Fibroblast of peridontal ligament (primary cell): ENCODE data around the gene EIF3L.

ENCODE experiments used
- DNase-seq: peaks from one replicate; pipeline ENCODE4 v3.0.0-alpha.2; 2010; ENCODE audit errors: extremely low read depth

The EIF3L gene

DNA sequence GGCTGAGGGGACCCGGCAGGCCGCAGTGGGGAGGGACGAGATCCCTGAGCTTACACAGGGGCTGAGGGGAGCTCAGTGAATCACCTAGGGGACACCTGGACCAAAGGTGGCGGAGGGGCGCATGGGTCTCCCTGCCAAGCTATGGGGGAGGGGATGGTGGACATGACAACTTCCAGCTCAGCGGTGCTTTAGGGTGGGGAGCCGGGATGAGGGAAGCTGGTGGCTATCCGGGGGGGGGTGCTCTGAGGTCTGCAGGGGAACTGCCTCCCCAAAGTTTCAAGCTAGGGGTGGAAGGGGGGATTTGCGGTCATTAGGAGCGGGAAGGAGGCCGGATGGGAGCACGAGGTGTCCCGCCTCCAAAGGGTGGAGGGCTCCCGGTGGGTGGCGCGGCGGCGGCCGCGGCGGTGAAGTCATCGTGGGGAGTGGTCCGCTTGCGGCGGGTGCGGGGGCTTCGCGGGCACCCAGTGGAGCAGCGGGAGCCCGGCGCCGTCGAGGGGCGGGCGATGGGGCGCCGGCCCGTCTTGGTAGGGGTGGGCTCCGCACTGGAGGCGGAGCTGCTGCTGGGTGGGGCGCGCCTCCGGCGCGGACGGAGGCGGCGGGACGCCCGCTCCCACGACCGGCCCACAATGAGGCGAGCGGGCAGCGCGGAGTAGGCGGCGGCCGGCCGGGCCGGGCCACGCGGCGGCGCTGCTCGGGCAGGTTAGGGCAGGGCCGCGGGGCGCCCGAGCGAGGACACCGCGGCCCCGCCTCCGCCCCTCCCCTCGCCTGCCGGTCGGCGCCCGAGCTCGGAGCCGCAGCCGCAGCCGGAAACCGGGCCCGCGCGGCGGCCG, 56.5 kb downstream of the EIF3L start, which contains the start of gene MICALL1:
Gene MICALL1, plus strand, starts transcription at position 764 of the 830 bp plus-strand sequence. CDS start 126 bp downstream, outside the sequence.
- DNase-seq, result peak; percentile 46

DNA sequence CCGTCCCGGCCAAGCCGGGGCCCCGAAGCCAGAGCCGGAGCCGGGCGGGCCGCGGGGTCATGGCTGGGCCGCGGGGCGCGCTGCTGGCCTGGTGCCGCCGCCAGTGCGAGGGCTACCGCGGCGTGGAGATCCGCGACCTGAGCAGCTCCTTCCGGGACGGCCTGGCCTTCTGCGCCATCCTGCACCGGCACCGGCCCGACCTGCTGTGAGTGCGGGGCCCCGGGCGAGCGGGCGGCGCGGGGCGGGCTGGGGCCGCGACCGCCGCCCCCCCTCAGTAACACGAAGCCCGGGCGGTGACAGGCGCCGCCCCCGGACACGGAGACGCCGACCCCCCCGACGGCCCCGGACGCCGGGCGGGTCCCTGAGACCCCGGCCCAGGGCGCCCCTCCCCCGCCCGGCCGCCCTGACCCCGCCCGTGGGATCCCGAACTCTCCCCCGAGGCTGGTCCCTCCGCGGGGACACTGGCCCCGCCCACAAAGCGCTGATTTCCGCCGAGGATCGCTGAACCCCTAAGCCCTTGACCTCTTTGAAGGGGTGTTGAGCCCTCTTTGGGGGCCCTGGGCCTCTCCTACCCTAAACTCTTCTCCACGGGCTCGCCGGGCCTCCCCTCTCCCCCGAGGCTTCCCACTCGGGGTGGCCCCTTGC, 57.3 kb downstream of the EIF3L start:
- DNase-seq, result no peak

DNA sequence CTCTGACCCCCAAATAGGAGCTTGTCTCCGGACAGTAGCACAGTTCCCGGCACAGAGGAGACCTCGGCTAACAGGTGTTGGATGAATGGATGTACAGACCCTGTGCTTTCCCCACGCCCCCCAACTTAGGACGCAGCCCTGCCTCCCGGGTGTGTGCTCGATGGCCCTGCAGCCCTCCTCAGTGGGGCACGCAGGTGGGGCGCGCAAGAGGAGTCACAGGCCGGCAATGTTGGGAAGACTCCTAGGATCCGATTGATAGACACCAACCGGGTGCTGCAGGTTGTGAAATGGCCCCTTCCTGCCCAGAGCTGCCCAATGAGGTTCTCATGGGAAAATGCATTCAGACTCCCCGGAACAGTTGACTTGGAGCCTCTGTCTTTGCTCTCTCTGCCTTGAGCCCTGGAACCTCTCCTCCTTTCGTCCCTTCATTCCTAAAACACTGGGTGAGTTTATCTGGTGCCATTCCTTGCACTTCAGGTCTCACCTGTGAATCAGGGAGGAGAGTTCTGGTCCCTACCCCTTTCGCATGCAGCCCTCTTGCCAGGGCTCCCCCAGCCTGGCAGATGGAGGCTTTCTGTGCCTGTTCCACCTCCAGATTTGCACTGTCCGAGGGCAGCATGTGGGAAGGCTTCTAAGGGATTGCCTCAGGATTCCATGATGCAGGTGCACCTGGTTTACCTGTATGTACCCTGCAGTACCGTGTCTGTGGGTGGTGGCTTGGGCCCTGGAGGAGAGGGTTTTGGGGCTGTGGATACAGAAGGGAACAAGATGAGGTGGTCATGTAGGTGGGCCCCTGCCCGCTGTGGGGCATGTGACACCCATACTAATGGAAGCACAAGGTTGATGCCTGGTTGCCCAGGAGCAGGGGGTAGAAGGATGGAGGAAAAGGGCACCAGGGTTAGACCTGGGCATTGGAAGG, 58.1 kb downstream of the EIF3L start:
- no peak for DNase-seq

- DNase-seq, result peak; percentile 49
Observed at GRCh38 chr22:37909766-37910165, 60.5 kb downstream of the EIF3L start.

DNA sequence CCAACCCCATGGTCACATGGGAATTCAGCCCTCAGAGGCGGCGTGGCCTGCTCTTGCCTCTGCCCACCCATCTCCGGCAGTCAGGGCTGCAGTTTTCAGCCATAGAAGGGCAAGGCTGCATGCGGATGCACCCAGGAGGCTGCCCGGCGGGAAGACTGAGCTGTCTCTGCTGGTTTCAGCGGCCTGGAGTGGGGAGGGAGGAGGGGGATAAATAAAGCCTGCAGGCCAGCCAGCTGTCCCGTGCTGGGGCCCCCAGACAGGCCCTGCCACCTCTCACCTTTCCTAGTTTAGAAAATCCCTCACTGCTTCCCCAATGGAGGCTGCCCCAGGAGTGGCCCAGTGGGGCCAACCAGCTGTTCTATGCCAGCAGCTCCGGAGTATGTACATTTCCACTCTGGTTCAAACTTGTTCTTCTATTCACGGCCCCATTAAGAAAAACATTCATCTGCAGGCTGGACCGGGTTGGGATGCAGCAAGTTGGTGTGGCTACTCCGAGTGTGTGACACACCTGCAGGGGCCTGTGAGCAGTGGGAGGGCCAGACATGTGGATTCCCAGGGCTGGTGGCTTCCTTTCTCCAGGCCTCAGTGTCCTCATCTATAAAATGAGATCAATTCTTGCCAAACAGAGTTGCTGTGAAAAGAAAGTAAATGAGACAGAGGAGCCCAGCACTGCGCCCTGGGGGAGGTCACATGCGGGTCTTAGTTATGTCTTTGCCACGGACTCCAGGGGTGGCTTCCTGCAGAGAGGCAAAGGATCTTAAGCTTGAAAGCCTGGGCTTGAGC, 61.9 kb downstream of the EIF3L start:
- DNase-seq, result no peak

DNA sequence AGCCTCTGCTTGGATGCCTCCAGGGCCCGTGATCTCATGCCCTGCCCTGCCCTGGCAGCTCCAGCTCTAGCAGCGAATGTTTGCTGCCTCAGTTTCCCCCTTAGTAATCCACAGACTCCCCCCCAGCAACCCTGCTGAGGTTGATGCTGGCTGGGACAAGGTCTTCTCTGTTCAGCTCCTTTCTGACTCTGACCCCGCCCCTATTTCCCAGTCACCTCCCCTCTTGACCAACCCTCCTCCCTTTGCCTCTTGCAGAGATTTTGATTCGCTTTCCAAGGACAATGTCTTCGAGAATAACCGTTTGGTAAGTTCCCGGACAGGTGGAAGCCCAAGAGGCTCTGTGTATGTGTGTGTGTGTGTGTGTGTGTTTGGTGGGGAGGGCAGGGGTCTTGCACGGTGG, 62.5 kb downstream of the EIF3L start:
- DNase-seq, result no peak

GRCh38 chr22:37912171-37912570, 63.0 kb downstream of the EIF3L start:
- DNase-seq, result no peak

GRCh38 chr22:37913233-37913721, 64.1 kb downstream of the EIF3L start:
- no peak for DNase-seq

GRCh38 chr22:37916311-37916710, 67.1 kb downstream of the EIF3L start:
- DNase-seq, result no peak

DNA sequence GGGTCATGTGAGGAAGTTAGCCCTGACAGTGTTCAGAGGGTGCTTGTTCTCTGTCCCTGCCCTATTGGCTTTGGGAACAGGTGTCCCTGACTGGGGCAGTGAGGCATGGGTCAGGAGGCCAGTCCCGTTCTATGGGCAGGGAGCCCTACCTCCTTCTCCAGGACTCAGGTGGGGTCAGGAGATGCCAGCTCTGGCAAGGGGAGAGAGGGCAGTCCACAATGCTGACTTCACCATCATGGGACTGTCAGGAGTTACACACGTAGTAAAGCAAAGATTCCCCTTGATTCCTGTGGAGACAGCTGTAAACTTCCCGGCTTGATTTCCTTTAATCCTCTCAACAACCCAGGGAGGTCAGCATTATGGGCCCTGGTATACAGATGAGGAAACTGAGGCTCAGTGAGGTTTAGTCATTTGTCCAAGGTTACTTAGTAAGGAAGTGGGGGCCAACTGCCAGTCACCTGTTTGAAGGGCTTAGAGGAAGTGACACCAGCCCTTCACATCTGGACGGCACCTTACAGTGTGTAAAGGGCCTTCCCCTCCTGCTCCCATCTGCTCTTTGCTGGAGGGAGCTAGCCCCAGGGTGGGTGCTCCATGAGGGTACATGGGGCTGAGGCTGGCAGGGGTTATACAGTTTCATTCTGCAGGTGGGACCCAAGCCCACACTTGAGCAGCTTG, 68.8 kb downstream of the EIF3L start:
- no peak for DNase-seq

GRCh38 chr22:37918580-37919270, 69.5 kb downstream of the EIF3L start:
- no peak for DNase-seq

DNA sequence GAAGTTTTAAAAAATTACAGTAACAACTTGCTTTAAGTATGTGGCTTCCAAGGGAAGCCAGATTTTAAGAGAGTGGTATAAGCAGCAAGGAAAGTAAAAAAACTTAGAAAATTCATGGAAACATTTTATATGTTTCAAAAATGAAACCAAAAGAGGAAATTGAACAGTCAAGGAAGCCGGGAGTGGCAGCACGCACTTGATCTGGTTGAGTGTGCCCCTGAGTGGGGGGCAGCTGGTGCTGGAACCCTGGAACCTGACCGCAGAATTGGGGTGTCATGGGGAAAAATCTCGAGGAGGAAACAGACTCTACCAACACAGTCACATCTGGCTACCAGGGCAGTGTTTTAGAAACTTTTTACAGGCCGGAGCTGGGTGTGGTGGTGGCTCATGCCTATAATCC, 70.9 kb downstream of the EIF3L start:
- no peak for DNase-seq

- DNase-seq, result no peak
Observed at GRCh38 chr22:37922191-37922590, 73.0 kb downstream of the EIF3L start.

- DNase-seq, result no peak
Observed at GRCh38 chr22:37923927-37924326, 74.7 kb downstream of the EIF3L start.

DNA sequence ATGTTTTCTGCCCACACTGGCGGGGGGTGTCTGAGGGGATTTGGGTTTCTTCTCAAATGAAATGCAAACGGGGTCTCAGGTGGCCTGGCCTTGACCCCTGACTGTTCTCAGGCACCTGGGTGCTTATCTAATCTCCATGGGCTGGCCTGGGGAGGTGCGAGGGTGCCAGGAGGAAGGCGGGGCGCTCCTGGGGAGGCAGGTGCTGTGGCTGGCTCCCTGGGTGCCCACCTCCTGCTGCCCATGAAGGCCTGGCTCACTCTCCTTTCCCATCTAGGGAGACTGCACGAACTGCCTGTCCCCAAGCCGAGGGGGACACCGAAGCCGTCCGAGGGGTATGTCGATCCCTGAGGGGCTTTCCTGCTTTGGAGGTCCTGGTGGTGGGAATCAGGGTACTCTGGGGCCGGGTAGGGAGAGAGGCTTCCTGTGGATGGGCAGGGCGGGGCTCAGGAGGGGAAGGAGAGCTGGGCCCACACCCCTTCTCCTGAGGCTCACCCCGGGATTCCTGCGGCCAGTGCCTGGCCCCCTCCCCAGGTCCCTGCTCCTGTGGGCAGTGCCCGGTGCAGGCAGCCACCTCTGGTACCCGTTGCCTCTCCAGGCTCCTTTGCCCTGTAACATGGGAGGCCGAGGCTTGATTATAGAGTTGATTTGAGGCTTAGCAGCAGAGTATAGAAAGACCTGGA, 75.3 kb downstream of the EIF3L start:
- DNase-seq, result no peak

DNA sequence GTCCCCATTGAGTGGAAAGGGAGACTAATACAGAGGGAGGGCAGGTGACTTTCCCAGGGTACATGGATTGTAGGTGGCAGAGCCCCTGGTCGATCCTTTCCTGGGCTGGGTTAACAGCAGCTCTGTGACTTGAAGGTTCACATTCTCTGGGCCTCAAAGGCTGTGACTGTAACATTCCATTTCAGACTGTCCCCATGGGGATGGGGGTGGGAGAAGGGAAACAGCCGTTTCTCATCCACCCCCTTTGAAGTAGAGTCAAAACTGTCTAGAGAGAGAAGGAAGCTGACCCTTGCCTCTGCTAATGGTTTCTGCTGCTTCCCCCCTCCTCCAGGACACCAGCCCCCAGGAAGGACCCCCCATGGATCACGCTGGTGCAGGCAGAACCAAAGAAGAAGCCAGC, 76.1 kb downstream of the EIF3L start:
- no peak for DNase-seq

GRCh38 chr22:37925767-37926166, 76.5 kb downstream of the EIF3L start:
- no peak for DNase-seq

- no peak for DNase-seq
Observed at GRCh38 chr22:37926358-37926757, 77.1 kb downstream of the EIF3L start.
